Transverse colon (tissue), 4 donors: ENCODE measurements around the gene MREG.

ENCODE experiments used
- EP300 ChIP-seq: sonication (generic); formaldehyde crosslinking; IDR thresholded peaks from one replicate; pipeline ENCODE4 v1.6.1; 2017; ENCODE audit warnings: antibody characterized with exemption, low read depth
- POLR2AphosphoS5 ChIP-seq, 3 donors: sonication (generic); formaldehyde crosslinking; IDR thresholded peaks; one replicate each; pipeline ENCODE4 v1.6.1; 2016; ENCODE audit warnings: antibody characterized with exemption in 3 of 3
- TF ChIP-seq, protein P1 (sequence below), 5 experiments: fragments of 200-600 bp in 3 of 5; fragments of 450-650 bp in 2 of 5; sonication (generic) in 3 of 5; IDR thresholded peaks; 1 replicate in 2 of 5; 2 replicates in 3 of 5; pipeline ENCODE4 v1.5.1; 2016 to 2017; ENCODE audit warnings: antibody characterized with exemption in 5 of 5, inconsistent platforms in 3 of 5, mild to moderate bottlenecking in 2 of 5, moderate library complexity in 1 of 5

DNA sequence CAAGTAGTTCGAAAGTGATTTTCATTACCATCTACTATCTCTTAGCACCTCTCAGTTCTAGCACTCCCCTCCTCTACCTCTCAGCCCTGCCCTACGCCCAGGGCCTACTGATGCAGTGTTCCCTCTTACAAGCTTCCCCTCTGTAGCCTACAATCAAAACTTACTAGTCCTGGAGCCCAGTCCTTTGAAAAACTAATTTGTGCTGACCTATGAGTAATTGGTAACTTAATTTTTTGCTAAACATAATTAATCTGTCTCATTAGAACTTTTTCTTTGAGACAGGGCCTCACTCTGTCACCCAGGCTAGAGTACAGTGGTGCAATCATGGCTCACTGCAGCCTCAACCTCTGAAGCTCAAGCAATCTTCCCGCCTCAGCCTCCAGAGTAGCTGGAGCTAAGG, 44.9 kb downstream of the MREG start:
- TF ChIP-seq, protein P1, sequence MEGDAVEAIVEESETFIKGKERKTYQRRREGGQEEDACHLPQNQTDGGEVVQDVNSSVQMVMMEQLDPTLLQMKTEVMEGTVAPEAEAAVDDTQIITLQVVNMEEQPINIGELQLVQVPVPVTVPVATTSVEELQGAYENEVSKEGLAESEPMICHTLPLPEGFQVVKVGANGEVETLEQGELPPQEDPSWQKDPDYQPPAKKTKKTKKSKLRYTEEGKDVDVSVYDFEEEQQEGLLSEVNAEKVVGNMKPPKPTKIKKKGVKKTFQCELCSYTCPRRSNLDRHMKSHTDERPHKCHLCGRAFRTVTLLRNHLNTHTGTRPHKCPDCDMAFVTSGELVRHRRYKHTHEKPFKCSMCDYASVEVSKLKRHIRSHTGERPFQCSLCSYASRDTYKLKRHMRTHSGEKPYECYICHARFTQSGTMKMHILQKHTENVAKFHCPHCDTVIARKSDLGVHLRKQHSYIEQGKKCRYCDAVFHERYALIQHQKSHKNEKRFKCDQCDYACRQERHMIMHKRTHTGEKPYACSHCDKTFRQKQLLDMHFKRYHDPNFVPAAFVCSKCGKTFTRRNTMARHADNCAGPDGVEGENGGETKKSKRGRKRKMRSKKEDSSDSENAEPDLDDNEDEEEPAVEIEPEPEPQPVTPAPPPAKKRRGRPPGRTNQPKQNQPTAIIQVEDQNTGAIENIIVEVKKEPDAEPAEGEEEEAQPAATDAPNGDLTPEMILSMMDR (IDR thresholded peaks at IDR 0.05), result no peak
- TF ChIP-seq POLR2AphosphoS5 (IDR thresholded peaks at IDR 0.05) (no peak), EP300 (no peak)
